ENCODE results near the gene TCF12.

Gene TCF12

DNA sequence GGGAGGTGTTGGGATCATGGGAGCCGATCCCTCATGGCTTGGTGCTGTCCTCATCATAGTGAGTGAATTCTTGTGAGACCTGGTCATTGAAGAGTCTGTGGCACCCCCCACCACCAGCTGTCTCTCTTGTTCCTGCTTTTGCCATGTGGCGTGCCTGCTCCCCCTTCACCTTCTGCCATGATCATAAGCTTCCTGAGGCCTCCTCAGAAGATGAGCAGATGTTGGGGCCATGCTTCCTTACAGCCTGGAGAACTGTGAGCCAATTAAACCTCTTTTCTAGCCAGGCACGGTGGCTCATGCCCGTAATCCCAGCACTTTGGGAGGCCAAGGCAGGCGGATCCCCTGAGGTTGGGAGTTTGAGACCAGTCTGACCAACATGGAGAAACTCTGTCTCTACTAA lies 420.9 kb downstream of the TCF12 start:
- DNase-seq (ENCODE audit: low read depth), result no peak
